HepG2 (cell line): ENCODE data around the gene IMPDH2. TPM values are rescaled to one million over a fixed set of nuclear protein-coding genes. Genes with fewer than 3 reads are reported as not detected.

Source experiments
- ATAC-seq: fragments of 200-7000 bp; cut with Tn5 transposase; 3 replicates; pipeline ENCODE4 v1.9.1; 2020; ENCODE audit warnings: mild to moderate bottlenecking, moderate library complexity
- BruUV-seq: library from RNA; stranded (reverse); fragments of 400-500 nt; replicated peaks from 2 replicates; lab custom pipeline; 2021; lab: Mats Ljungman, UMichigan
- CTCF ChIA-PET: fragments of 300-600 bp; formaldehyde crosslinking; extraction: SDS; loops from one replicate; lab custom pipeline; 2021; ENCODE audit warnings: low total read pairs, inconsistent platforms, low intra/inter-chr PET ratio; lab: Yijun Ruan, JAX
- POLR2A ChIA-PET: fragments of 350-600 bp; sonication (Branson Sonifier 250); formaldehyde crosslinking; loops from one replicate; lab custom pipeline; 2020; ENCODE audit warnings: antibody characterized with exemption, inconsistent platforms; lab: Yijun Ruan, JAX
- DNase-seq: peaks from one replicate; pipeline ENCODE4 v3.0.0-alpha.2; 2015; ENCODE audit warnings: low spot score
- FAIRE-seq: peaks from 3 replicates; lab custom pipeline; 2011; peaks lifted over from hg19 to GRCh38; lab: Jason Lieb, UNC
- H2AFZ ChIP-seq: one replicate; pipeline ENCODE4 v1.6.1; 2011; ENCODE audit warnings: low read length, inconsistent platforms
- H3K27ac ChIP-seq: fragments of 300-600 bp; 3 replicates; pipeline ENCODE4 v1.8.0; 2011; ENCODE audit warnings: mixed run types, mild to moderate bottlenecking, mixed read lengths, low read length, inconsistent platforms; ENCODE audit not compliant: insufficient read depth; ENCODE audit errors: extremely low read length
- H3K27me3 ChIP-seq, 2 experiments: fragments of 200-600 bp in 1 of 2; 2 replicates in 1 of 2; 3 replicates in 1 of 2; pipeline versions ENCODE4 v1.6.0 to v1.8.0; 2011; ENCODE audit warnings: low read length in 2 of 2, mild to moderate bottlenecking in 2 of 2, moderate library complexity in 2 of 2, inconsistent platforms in 1 of 2; ENCODE audit not compliant: insufficient read depth in 2 of 2, control insufficient read depth in 1 of 2
- H3K36me3 ChIP-seq, 2 experiments: fragments of 200-600 bp in 1 of 2; replicated peaks in 1 of 2; 2 replicates in 1 of 2; 3 replicates in 1 of 2; pipeline versions ENCODE4 v1.5.1 to v1.8.0; 2011; ENCODE audit warnings: low read length in 2 of 2, inconsistent platforms in 1 of 2; ENCODE audit not compliant: insufficient read depth in 2 of 2, control insufficient read depth in 1 of 2
- H3K4me1 ChIP-seq: 2 replicates; pipeline ENCODE4 v1.5.1; 2012; ENCODE audit warnings: low read length, inconsistent platforms; ENCODE audit not compliant: insufficient read depth
- H3K4me2 ChIP-seq: 2 replicates; pipeline ENCODE4 v1.6.0; 2011; ENCODE audit warnings: low read depth, low read length, inconsistent platforms
- H3K4me3 ChIP-seq, 3 experiments: fragments of 200-600 bp in 1 of 3; sonication (generic), shearing (Covaris generic) in 1 of 3; replicated peaks in 1 of 3; 2 replicates each; pipeline ENCODE4 v1.5.1; 2011 to 2016; ENCODE audit warnings: low read length in 3 of 3, inconsistent platforms in 2 of 3, low read depth in 2 of 3, mild to moderate bottlenecking in 2 of 3, control low read depth in 1 of 3, mixed read lengths in 1 of 3; ENCODE audit not compliant: insufficient read depth in 1 of 3
- H3K79me2 ChIP-seq: one replicate; pipeline ENCODE4 v1.6.1; 2011; ENCODE audit warnings: low read length, inconsistent platforms; ENCODE audit not compliant: insufficient read depth
- H3K9ac ChIP-seq: 2 replicates; pipeline ENCODE4 v1.6.0; 2011; ENCODE audit warnings: mild to moderate bottlenecking, low read depth, low read length, inconsistent platforms; ENCODE audit not compliant: insufficient read depth
- H3K9me3 ChIP-seq: 2 replicates; pipeline ENCODE4 v1.5.1; 2012; ENCODE audit warnings: mild to moderate bottlenecking, low read length
- H4K20me1 ChIP-seq: 2 replicates; pipeline ENCODE4 v1.6.0; 2011; ENCODE audit warnings: inconsistent platforms, mild to moderate bottlenecking, low read length, moderate library complexity; ENCODE audit not compliant: insufficient read depth
- EHMT2 ChIP-seq: fragments of 200-600 bp; sonication (generic); IDR thresholded peaks from 2 replicates; pipeline ENCODE4 v1.7.0; 2017; ENCODE audit warnings: antibody characterized with exemption, low read depth, low read length, borderline replicate concordance
- FOXJ3 ChIP-seq: sonication (generic); formaldehyde crosslinking; IDR thresholded peaks from 2 replicates; pipeline ENCODE4 v1.4.0; 2020; ENCODE audit warnings: missing genetic modification reagents, mild to moderate bottlenecking, borderline replicate concordance
- GABPA ChIP-seq, 2 experiments: IDR thresholded peaks; 2 replicates each; pipeline ENCODE4 v1.6.1; 2011 to 2016; ENCODE audit warnings: low read depth in 2 of 2, low read length in 1 of 2, missing biosample characterization in 1 of 2, missing genetic modification characterization in 1 of 2
- GABPB1 ChIP-seq: IDR thresholded peaks from 2 replicates; pipeline ENCODE4 v1.6.1; 2016; ENCODE audit warnings: mild to moderate bottlenecking, missing genetic modification reagents, moderate library complexity, missing compliant biosample characterization
- MEIS2 ChIP-seq: sonication (generic); formaldehyde crosslinking; IDR thresholded peaks from 2 replicates; pipeline ENCODE4 v1.9.0; 2021; ENCODE audit warnings: mild to moderate bottlenecking, missing genetic modification reagents
- NR2F1 ChIP-seq, 2 experiments: fragments of 450-650 bp in 1 of 2; formaldehyde crosslinking in 1 of 2; IDR thresholded peaks; 2 replicates each; pipeline versions ENCODE4 v1.5.0 to v1.6.1; 2016 to 2020; ENCODE audit warnings: mild to moderate bottlenecking in 1 of 2, missing compliant biosample characterization in 1 of 2, missing genetic modification reagents in 1 of 2, moderate library complexity in 1 of 2
- PATZ1 ChIP-seq: sonication (generic); formaldehyde crosslinking; IDR thresholded peaks from 2 replicates; pipeline ENCODE4 v1.4.0; 2020; ENCODE audit warnings: missing genetic modification reagents
- RBFOX2 ChIP-seq: fragments of 200-400 bp; formaldehyde crosslinking; IDR thresholded peaks from 2 replicates; pipeline ENCODE4 v1.6.1; 2017; ENCODE audit warnings: low read depth, mild to moderate bottlenecking, low read length
- SIX1 ChIP-seq: sonication (generic); formaldehyde crosslinking; IDR thresholded peaks from 2 replicates; pipeline ENCODE4 v1.4.0; 2020; ENCODE audit warnings: missing genetic modification reagents, borderline replicate concordance
- TAF1 ChIP-seq: sonication (generic); formaldehyde crosslinking; IDR thresholded peaks from 2 replicates; pipeline ENCODE4 v1.4.0; 2020; ENCODE audit warnings: missing genetic modification reagents
- ZBTB2 ChIP-seq: sonication (generic); formaldehyde crosslinking; IDR thresholded peaks from 2 replicates; pipeline ENCODE4 v1.8.0; 2022; ENCODE audit warnings: low read depth, missing genetic modification reagents
- ZBTB37 ChIP-seq: sonication (generic); formaldehyde crosslinking; IDR thresholded peaks from 2 replicates; pipeline ENCODE4 v1.4.0; 2020; ENCODE audit warnings: mild to moderate bottlenecking, missing genetic modification reagents
- ZKSCAN5 ChIP-seq: sonication (generic); formaldehyde crosslinking; IDR thresholded peaks from 2 replicates; pipeline ENCODE4 v1.5.1; 2020; ENCODE audit warnings: mild to moderate bottlenecking, missing genetic modification reagents
- ZNF274 ChIP-seq: sonication (generic); formaldehyde crosslinking; IDR thresholded peaks from 2 replicates; pipeline ENCODE4 v1.5.1; 2020; ENCODE audit warnings: mild to moderate bottlenecking, missing genetic modification reagents
- ZNF564 ChIP-seq: sonication (generic); formaldehyde crosslinking; IDR thresholded peaks from 2 replicates; pipeline ENCODE4 v1.8.1; 2023; ENCODE audit warnings: mild to moderate bottlenecking, missing genetic modification reagents
- WGBS: methylation state at CpG from one replicate; pipeline ENCODE4 v1.1.6; 2017; ENCODE audit warnings: low lambda C conversion rate; 5-methylcytosine and 5-hydroxymethylcytosine counted together
- in situ Hi-C: cut with HindIII; loops from 2 replicates; pipeline ENCODE4 v1.10.0; 2017; ENCODE audit warnings: low pct_unique_long_range_greater_than_20kb; ENCODE audit not compliant: extremely low pct_ligation_motif_present
- intact Hi-C: fragments of 100-400 bp; cut with micrococcal nuclease; formaldehyde crosslinking; loops from one replicate; pipeline ENCODE4 v1.10.0; 2022; ENCODE audit not compliant: unreplicated experiment
- polyA plus RNA-seq, 8 experiments: library from polyadenylated mRNA; depleted of rRNA in 3 of 8; stranded (reverse) in 7 of 8; unstranded in 1 of 8; fragments of >200 nt; fragmentation: Illumina TruSeq in 4 of 8; extraction: Trizol in 4 of 8; gene quantifications; 2 replicates each; pipeline versions ENCODE4 v1.2.1 to v1.2.3, GENCODE V29; 2011 to 2016; ENCODE audit warnings: low read depth in 4 of 8, missing spikeins in 1 of 8, mixed read lengths in 1 of 8; ENCODE audit not compliant: insufficient read depth in 1 of 8
- total RNA-seq, 5 experiments: library from RNA; depleted of rRNA; stranded (reverse); fragments of >200 nt; fragmentation: Illumina TruSeq; extraction: Trizol; gene quantifications; 2 replicates each; pipeline ENCODE4 v1.2.3, GENCODE V29; 2016; ENCODE audit warnings: low read depth in 1 of 5

The IMPDH2 gene
- total and polyA plus RNA-seq, 2 of the 13 experiments (the other 11 are each of a cell fraction or from before 2014, with no cell fraction given): 248 to 260 TPM

GRCh38 chr3:49007771-49008528, 21.2 kb downstream of the IMPDH2 start (continued):
- peak; percentile 64; the same call in 1 of the 2 replicates for TF ChIP-seq PATZ1 (CRISPR knock-in tag)
- TF ChIP-seq, all 625 proteins: peak for 14

GRCh38 chr3:49007068-49007770, 22.0 kb downstream of the IMPDH2 start, which contains the start of gene WDR6:
Gene WDR6 (plus strand): TSS chr3:49007391. CDS start chr3:49007432, 41 bp downstream.
- intact Hi-C loops: no loop called here
- CTCF ChIA-PET: no interaction called here
- BruUV-seq: no TSS peak
- Histone ChIP-seq H3K4me1 (peaks cover 58% of the 10 kb centered on the region), H3K9me3 (no peaks in the 10 kb centered on the region), H3K9ac (peak within 1 kb of the TSS; percentile 89), H2AFZ (no peak within 1 kb of the TSS), H3K36me3 (peaks cover 3 to 9% of the 10 kb centered on the region in 2 experiments), H3K4me3 (peak within 1 kb of the TSS; percentile 74 to 88 (median 78)), H3K79me2 (peaks cover 30% of the 10 kb centered on the region), H4K20me1 (peaks cover 14% of the 10 kb centered on the region), H3K27ac (peak within 1 kb of the TSS; percentile 86), H3K4me2 (peak within 1 kb of the TSS; percentile 92), H3K27me3 (no peaks in the 10 kb centered on the region)
- DNase-seq (peak; percentile 95), ATAC-seq (peak; percentile 93), FAIRE-seq (peak; percentile 93)
- in situ Hi-C loops: no loop called here
- WGBS: 2% methylated on average over 35 of the region's 65 CpGs
- POLR2A ChIA-PET: interaction anchor here (0.8 to 12.8 kb wide), 26 partner anchors 8 to 547 kb away, joined by 3 to 280 read pairs (median 5); partner anchors contain the start of genes AMT, BSN, DAG1 and DALRD3
- TF ChIP-seq GABPB1 (CRISPR knock-in tag) (peak; percentile 66; the same call in 1 of the 2 replicates), TAF1 (peak; percentile 90), MEIS2 (peak; percentile 68), ZKSCAN5 (CRISPR knock-in tag) (no peak), ZNF274 (CRISPR knock-in tag) (peak; percentile 62; the same call in 1 of the 2 replicates), NR2F1 (CRISPR knock-in tag; IDR thresholded peaks at IDR 0.05) (no peak), SIX1 (CRISPR knock-in tag) (no peak), ZNF564 (CRISPR knock-in tag) (0 out of 2 replicates have a peak, but pooled peaks have one; percentile 65), ZBTB2 (CRISPR knock-in tag) (peak; percentile 40), RBFOX2 (peak; percentile 90), ZBTB37 (CRISPR knock-in tag) (peak; percentile 42; the same call in 1 of the 2 replicates), FOXJ3 (CRISPR knock-in tag) (no peak; the same call in 1 of the 2 replicates), EHMT2 (no peak), GABPA (IDR thresholded peaks at IDR 0.05; ENCODE audit: low read depth, low read length) (no peak), GABPA (CRISPR knock-in tag; IDR thresholded peaks at IDR 0.05; ENCODE audit: low read depth) (0 out of 2 replicates have a peak, but pooled peaks have one; percentile 36)
